ENCODE measurements around the gene GAS7. TPM values are rescaled to one million over a fixed set of nuclear protein-coding genes. Genes with fewer than 3 reads are reported as not detected.

GAS7 gene
- total and polyA plus RNA-seq, 3 experiments from 2014 or later = 1.9 to 4.4 (median 3.3) TPM

DNA sequence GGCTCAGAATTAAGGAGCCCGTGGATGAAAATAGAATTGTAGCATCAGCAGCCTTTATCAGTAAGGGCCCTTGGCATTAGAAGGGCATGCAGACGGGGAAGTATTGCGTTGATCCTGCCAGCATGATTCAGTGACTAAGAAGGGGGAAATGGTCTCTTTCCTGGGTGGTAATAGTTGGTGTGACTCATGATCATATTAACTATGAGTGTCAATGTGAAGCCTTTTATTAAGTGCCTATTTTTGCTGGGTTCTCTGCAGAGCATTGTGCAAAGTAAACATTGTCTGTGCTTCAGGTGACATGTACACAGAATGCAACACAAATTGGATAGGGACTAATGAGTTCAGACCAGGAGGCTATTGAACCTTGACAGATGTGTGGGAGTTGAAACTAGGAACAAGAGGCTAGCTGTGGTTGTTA is 317.8 kb downstream of the GAS7 start:
- ChIA-PET CTCF (no interaction called here), POLR2A (no interaction called here)
- no peaks in the 10 kb centered on the region for H3K4me1 Mint-ChIP-seq
- H3K27ac ChIP-seq (ENCODE audit: low read depth, low read length) = no peak overlapping the region
- no peaks in the 10 kb centered on the region for H3K9me3 ChIP-seq (ENCODE audit: low read length)
- H3K36me3 Mint-ChIP-seq = no peaks in the 10 kb centered on the region
- H3K4me3 Mint-ChIP-seq = no peak overlapping the region
- H3K27me3 Mint-ChIP-seq = peaks cover 6 to 17% of the 10 kb centered on the region in 2 donors
- H3K9me3 Mint-ChIP-seq = peaks cover 19 to 26% (median 21%) of the 10 kb centered on the region in 5 donors
- H3K27ac Mint-ChIP-seq = no peak overlapping the region
- H3K4me3 ChIP-seq (ENCODE audit: low read length) = no peak overlapping the region
- no peaks in the 10 kb centered on the region for H3K4me1 ChIP-seq (ENCODE audit: insufficient read depth, low read length)
- no peak for DNase-seq
- H3K36me3 ChIP-seq (ENCODE audit: insufficient read depth, low read length) = no peaks in the 10 kb centered on the region
- H3K27me3 ChIP-seq (ENCODE audit: insufficient read depth, low read length, poor library complexity, severe bottlenecking) = no peaks in the 10 kb centered on the region

GRCh38 chr17:9878786-9879525 is 319.4 kb downstream of the GAS7 start:
- Histone ChIP-seq H3K36me3 (ENCODE audit: insufficient read depth, low read length) (no peaks in the 10 kb centered on the region), H3K4me3 (ENCODE audit: low read length) (no peak overlapping the region), H3K4me1 (ENCODE audit: insufficient read depth, low read length) (no peaks in the 10 kb centered on the region), H3K27ac (ENCODE audit: low read depth, low read length) (no peak overlapping the region), H3K27me3 (ENCODE audit: insufficient read depth, low read length, poor library complexity, severe bottlenecking) (no peaks in the 10 kb centered on the region), H3K9me3 (ENCODE audit: low read length) (no peaks in the 10 kb centered on the region)
- Mint-ChIP-seq H3K27ac (no peak overlapping the region), H3K4me3 (no peak overlapping the region), H3K36me3 (no peaks in the 10 kb centered on the region), H3K4me1 (no peaks in the 10 kb centered on the region), H3K27me3 (peaks cover 10 to 28% of the 10 kb centered on the region in 2 donors), H3K9me3 (peaks cover 18 to 22% (median 21%) of the 10 kb centered on the region in 5 donors)
- DNase-seq = no peak
- ChIA-PET POLR2A (no interaction called here), CTCF (no interaction called here)

GRCh38 chr17:9878356-9878755 is 320.1 kb downstream of the GAS7 start:
- H3K4me3 Mint-ChIP-seq = no peak overlapping the region
- POLR2A ChIA-PET = no interaction called here
- no peak overlapping the region for H3K4me3 ChIP-seq (ENCODE audit: low read length)

DNA sequence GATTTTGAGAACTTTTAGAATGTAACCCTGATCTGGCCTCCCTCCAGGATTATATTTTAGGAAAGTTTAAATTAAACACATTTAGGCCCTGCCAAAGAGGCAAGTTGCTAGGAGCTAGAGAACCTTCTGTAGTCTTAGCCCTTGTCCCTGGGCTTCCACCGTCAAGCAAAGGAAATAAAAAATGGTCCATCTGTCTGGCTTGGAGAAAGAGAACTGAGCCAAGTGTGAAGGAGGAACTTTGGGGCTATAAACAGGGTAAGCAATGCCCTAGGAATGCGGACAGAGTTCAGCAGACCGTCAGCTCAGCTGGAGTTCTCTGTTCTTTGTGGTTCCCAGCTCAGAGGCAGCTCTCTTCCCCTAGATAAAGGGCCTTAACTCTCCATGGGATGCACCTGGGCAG is 323.0 kb downstream of the GAS7 start:
- no peak overlapping the region for H3K4me3 Mint-ChIP-seq

More at GRCh38 chr17:9878356-9878755, 320.1 kb downstream of the GAS7 start:
- CTCF ChIA-PET = no interaction called here
- Mint-ChIP-seq H3K27ac (no peak overlapping the region), H3K36me3 (no peaks in the 10 kb centered on the region), H3K4me1 (no peaks in the 10 kb centered on the region), H3K27me3 (peaks cover 10 to 31% of the 10 kb centered on the region in 2 donors), H3K9me3 (peaks cover 15 to 17% (median 17%) of the 10 kb centered on the region in 5 donors)
- no peak overlapping the region for H3K27ac ChIP-seq (ENCODE audit: low read depth, low read length)
- no peaks in the 10 kb centered on the region for H3K4me1 ChIP-seq (ENCODE audit: insufficient read depth, low read length)
- no peaks in the 10 kb centered on the region for H3K27me3 ChIP-seq (ENCODE audit: insufficient read depth, low read length, poor library complexity, severe bottlenecking)
- H3K9me3 ChIP-seq (ENCODE audit: low read length) = no peaks in the 10 kb centered on the region
- DNase-seq = no peak
- no peaks in the 10 kb centered on the region for H3K36me3 ChIP-seq (ENCODE audit: insufficient read depth, low read length)

GRCh38 chr17:9874722-9875121 is 323.7 kb downstream of the GAS7 start:
- H3K27me3 Mint-ChIP-seq = peaks cover 16 to 43% of the 10 kb centered on the region in 2 donors
- no peaks in the 10 kb centered on the region for H3K27me3 ChIP-seq (ENCODE audit: insufficient read depth, low read length, poor library complexity, severe bottlenecking)
- H3K4me1 Mint-ChIP-seq = no peaks in the 10 kb centered on the region
- ChIA-PET POLR2A (no interaction called here), CTCF (no interaction called here)
- H3K36me3 Mint-ChIP-seq = no peaks in the 10 kb centered on the region
- H3K4me1 ChIP-seq (ENCODE audit: insufficient read depth, low read length) = no peaks in the 10 kb centered on the region
- peaks cover 0 to under 1% (median 0%) of the 10 kb centered on the region in 5 donors for H3K9me3 Mint-ChIP-seq
- H3K27ac Mint-ChIP-seq = no peak overlapping the region
- H3K27ac ChIP-seq (ENCODE audit: low read depth, low read length) = no peak overlapping the region
- H3K36me3 ChIP-seq (ENCODE audit: insufficient read depth, low read length) = no peaks in the 10 kb centered on the region
- H3K9me3 ChIP-seq (ENCODE audit: low read length) = no peaks in the 10 kb centered on the region
- no peak for DNase-seq
- no peak overlapping the region for H3K4me3 Mint-ChIP-seq
- no peak overlapping the region for H3K4me3 ChIP-seq (ENCODE audit: low read length)

More for the DNA sequence above, 323.0 kb downstream of the GAS7 start:
- H3K36me3 Mint-ChIP-seq = no peaks in the 10 kb centered on the region
- H3K9me3 Mint-ChIP-seq = peaks cover 0 to 4% (median 0%) of the 10 kb centered on the region in 5 donors
- Histone ChIP-seq H3K36me3 (ENCODE audit: insufficient read depth, low read length) (no peaks in the 10 kb centered on the region), H3K9me3 (ENCODE audit: low read length) (no peaks in the 10 kb centered on the region), H3K27me3 (ENCODE audit: insufficient read depth, low read length, poor library complexity, severe bottlenecking) (no peaks in the 10 kb centered on the region), H3K27ac (ENCODE audit: low read depth, low read length) (no peak overlapping the region), H3K4me1 (ENCODE audit: insufficient read depth, low read length) (no peaks in the 10 kb centered on the region), H3K4me3 (ENCODE audit: low read length) (no peak overlapping the region)
- ChIA-PET CTCF (no interaction called here), POLR2A (no interaction called here)
- DNase-seq = no peak
- H3K27ac Mint-ChIP-seq = no peak overlapping the region
- peaks cover 16 to 38% of the 10 kb centered on the region in 2 donors for H3K27me3 Mint-ChIP-seq
- H3K4me1 Mint-ChIP-seq = no peaks in the 10 kb centered on the region

DNA sequence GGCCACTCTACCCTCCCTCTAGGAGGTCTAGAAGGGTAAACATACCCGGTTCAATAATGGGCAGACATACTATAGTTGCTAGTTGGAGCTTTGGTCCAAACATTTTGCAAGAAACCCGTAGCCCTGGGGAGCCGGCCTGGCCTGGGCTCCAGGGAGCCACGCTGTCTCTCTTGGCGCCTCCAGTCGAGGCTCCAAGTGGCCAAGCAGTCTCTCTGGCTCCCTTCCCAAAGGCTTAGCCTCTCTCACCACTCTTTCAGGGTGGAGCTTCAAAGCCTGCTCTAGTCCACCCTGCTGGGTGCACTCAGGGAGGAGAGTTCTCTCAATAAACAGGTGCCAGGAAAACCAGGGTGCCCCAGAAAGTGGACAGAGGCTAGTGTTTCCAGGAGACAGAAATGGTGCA is 325.6 kb downstream of the GAS7 start:
- no peak overlapping the region for H3K27ac ChIP-seq (ENCODE audit: low read depth, low read length)
- DNase-seq = no peak
- H3K4me3 ChIP-seq (ENCODE audit: low read length) = no peak overlapping the region
- Mint-ChIP-seq H3K27me3 (peaks cover 14 to 39% of the 10 kb centered on the region in 2 donors), H3K27ac (no peak overlapping the region), H3K4me3 (no peak overlapping the region), H3K4me1 (no peaks in the 10 kb centered on the region), H3K36me3 (no peaks in the 10 kb centered on the region), H3K9me3 (peaks cover 0 to 2% (median 0%) of the 10 kb centered on the region in 5 donors)
- H3K9me3 ChIP-seq (ENCODE audit: low read length) = no peaks in the 10 kb centered on the region
- CTCF ChIA-PET = no interaction called here
- POLR2A ChIA-PET = no interaction called here
- no peaks in the 10 kb centered on the region for H3K27me3 ChIP-seq (ENCODE audit: insufficient read depth, low read length, poor library complexity, severe bottlenecking)
- H3K4me1 ChIP-seq (ENCODE audit: insufficient read depth, low read length) = no peaks in the 10 kb centered on the region
- H3K36me3 ChIP-seq (ENCODE audit: insufficient read depth, low read length) = no peaks in the 10 kb centered on the region

DNA sequence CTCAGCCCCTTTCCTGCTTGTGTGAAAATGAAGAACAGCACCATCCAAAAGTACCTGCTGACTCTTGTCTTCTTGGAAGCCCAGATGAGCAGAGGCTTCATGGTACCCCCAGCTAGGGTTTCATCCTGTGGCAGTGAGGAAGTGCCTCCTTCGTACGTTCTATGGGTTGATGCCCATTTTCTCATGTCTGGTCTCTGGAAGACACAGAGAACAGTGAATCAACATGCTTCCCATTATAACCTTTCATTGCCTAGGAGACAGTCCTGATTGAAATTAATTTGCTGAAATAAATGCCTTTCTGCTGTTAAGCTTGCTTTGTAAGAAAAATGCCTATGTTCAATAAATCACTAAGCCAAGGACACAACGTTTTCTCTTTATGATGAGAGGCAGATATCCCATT is 329.9 kb downstream of the GAS7 start:
- H3K4me1 ChIP-seq (ENCODE audit: insufficient read depth, low read length) = no peaks in the 10 kb centered on the region
- H3K9me3 Mint-ChIP-seq = peaks cover 0 to 2% (median 0%) of the 10 kb centered on the region in 5 donors

GRCh38 chr17:9865586-9865985 is 332.8 kb downstream of the GAS7 start:
- Mint-ChIP-seq H3K4me1 (no peaks in the 10 kb centered on the region), H3K27ac (no peak overlapping the region), H3K36me3 (no peaks in the 10 kb centered on the region), H3K9me3 (peaks cover 0 to 13% (median 11%) of the 10 kb centered on the region in 5 donors), H3K27me3 (peaks cover 4 to 11% of the 10 kb centered on the region in 2 donors), H3K4me3 (no peak overlapping the region)
- POLR2A ChIA-PET = no interaction called here
- Histone ChIP-seq H3K4me1 (ENCODE audit: insufficient read depth, low read length) (no peaks in the 10 kb centered on the region), H3K27me3 (ENCODE audit: insufficient read depth, low read length, poor library complexity, severe bottlenecking) (no peaks in the 10 kb centered on the region), H3K27ac (ENCODE audit: low read depth, low read length) (no peak overlapping the region), H3K4me3 (ENCODE audit: low read length) (no peak overlapping the region), H3K9me3 (ENCODE audit: low read length) (peaks cover 6% of the 10 kb centered on the region), H3K36me3 (ENCODE audit: insufficient read depth, low read length) (no peaks in the 10 kb centered on the region)
- no peak for DNase-seq
- CTCF ChIA-PET = no interaction called here

More for the DNA sequence above, 329.9 kb downstream of the GAS7 start:
- Histone ChIP-seq H3K4me3 (ENCODE audit: low read length) (no peak overlapping the region), H3K9me3 (ENCODE audit: low read length) (no peaks in the 10 kb centered on the region), H3K36me3 (ENCODE audit: insufficient read depth, low read length) (no peaks in the 10 kb centered on the region), H3K27ac (ENCODE audit: low read depth, low read length) (no peak overlapping the region), H3K27me3 (ENCODE audit: insufficient read depth, low read length, poor library complexity, severe bottlenecking) (no peaks in the 10 kb centered on the region)
- ChIA-PET POLR2A (no interaction called here), CTCF (no interaction called here)
- Mint-ChIP-seq H3K36me3 (no peaks in the 10 kb centered on the region), H3K27me3 (peaks cover 10 to 21% of the 10 kb centered on the region in 2 donors), H3K4me1 (no peaks in the 10 kb centered on the region), H3K27ac (no peak overlapping the region), H3K4me3 (no peak overlapping the region)
- DNase-seq = no peak

Data from CD8-positive, alpha-beta memory T cell (primary cell).